Stimulated activated CD8-positive, alpha-beta memory T cell treated with anti-CD3 and anti-CD28 coated beads, Interleukin-15, amount 100 ng/mL, for 1 hour (primary cell): ENCODE measurements around the gene TUBB6.

Experiments used
- DNase-seq: peaks from one replicate; pipeline ENCODE4 v3.0.0-alpha.2; 2020; ENCODE audit warnings: low read depth

Gene TUBB6

GRCh38 chr18:12338382-12338781 is 30.3 kb downstream of the TUBB6 start:
- no peak for DNase-seq

- no peak for DNase-seq
Observed at GRCh38 chr18:12340945-12341660, 33.1 kb downstream of the TUBB6 start.

- DNase-seq: no peak
Observed at GRCh38 chr18:12342661-12343060, 34.6 kb downstream of the TUBB6 start.

GRCh38 chr18:12345491-12346239 is 37.6 kb downstream of the TUBB6 start:
- no peak for DNase-seq

- DNase-seq: no peak
Observed at GRCh38 chr18:12346240-12346565, 38.2 kb downstream of the TUBB6 start.

- no peak for DNase-seq
Observed at GRCh38 chr18:12347895-12348294, 39.9 kb downstream of the TUBB6 start.

- DNase-seq: no peak
Observed at GRCh38 chr18:12352188-12352587, 44.1 kb downstream of the TUBB6 start.

- DNase-seq: no peak
Observed at GRCh38 chr18:12359515-12359927, 51.5 kb downstream of the TUBB6 start.

GRCh38 chr18:12361770-12362378 is 53.8 kb downstream of the TUBB6 start:
- no peak for DNase-seq

GRCh38 chr18:12362473-12363174 is 54.6 kb downstream of the TUBB6 start:
- no peak for DNase-seq

- no peak for DNase-seq
Observed at GRCh38 chr18:12366379-12366778, 58.3 kb downstream of the TUBB6 start.

- DNase-seq: no peak
Observed at GRCh38 chr18:12366784-12367183, 58.7 kb downstream of the TUBB6 start.

- no peak for DNase-seq
Observed at GRCh38 chr18:12369211-12369610, 61.2 kb downstream of the TUBB6 start.

GRCh38 chr18:12371590-12371989 is 63.5 kb downstream of the TUBB6 start:
- DNase-seq: no peak

- DNase-seq: no peak
Observed at GRCh38 chr18:12372406-12372805, 64.4 kb downstream of the TUBB6 start.

GRCh38 chr18:12373116-12373770 is 65.2 kb downstream of the TUBB6 start:
- DNase-seq: no peak

GRCh38 chr18:12373771-12374116 is 65.7 kb downstream of the TUBB6 start:
- no peak for DNase-seq

GRCh38 chr18:12374401-12374800 is 66.4 kb downstream of the TUBB6 start:
- DNase-seq: no peak
